Suprapubic skin (tissue), 4 donors: ENCODE results near the gene RCOR3.

Experiments used
- EP300 ChIP-seq: sonication (generic); formaldehyde crosslinking; IDR thresholded peaks from one replicate; pipeline ENCODE4 v1.6.1; 2017; ENCODE audit warnings: antibody characterized with exemption
- POLR2A ChIP-seq, 2 donors: fragments of 450-650 bp; IDR thresholded peaks; one replicate each; pipeline ENCODE4 v1.6.1; 2017; ENCODE audit warnings: antibody characterized with exemption in 2 of 2, mild to moderate bottlenecking in 2 of 2, moderate library complexity in 2 of 2
- POLR2AphosphoS5 ChIP-seq, 3 donors: sonication (generic); formaldehyde crosslinking; IDR thresholded peaks; one replicate each; pipeline ENCODE4 v1.6.1; 2017; ENCODE audit warnings: antibody characterized with exemption in 3 of 3
- TF ChIP-seq, protein P1 (sequence below), 2 donors: fragments of 200-600 bp in 1 of 2; fragments of 450-650 bp in 1 of 2; sonication (generic) in 1 of 2; IDR thresholded peaks; one replicate each; pipeline ENCODE4 v1.5.1; 2016 to 2019; ENCODE audit warnings: antibody characterized with exemption in 2 of 2, mild to moderate bottlenecking in 1 of 2, moderate library complexity in 1 of 2

DNA sequence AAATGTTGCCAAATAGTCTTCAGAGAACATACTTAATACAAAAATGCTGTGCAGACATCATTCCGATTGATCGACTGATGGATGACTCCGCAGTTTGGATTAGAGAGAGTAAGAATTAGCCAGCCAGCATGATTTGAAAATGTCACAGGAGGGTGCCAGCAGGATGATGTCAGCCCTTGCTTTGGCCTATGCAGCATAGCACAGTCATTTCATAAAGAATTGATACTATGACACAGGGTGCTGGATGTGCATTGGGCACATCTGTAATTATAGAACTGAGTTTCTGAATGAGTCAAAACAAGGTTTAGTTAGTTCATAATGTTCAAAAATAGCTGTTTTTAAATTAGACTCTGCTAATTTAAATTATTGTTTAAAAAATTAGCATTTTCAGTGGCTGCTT is 45.9 kb downstream of the RCOR3 start:
- TF ChIP-seq, protein P1, sequence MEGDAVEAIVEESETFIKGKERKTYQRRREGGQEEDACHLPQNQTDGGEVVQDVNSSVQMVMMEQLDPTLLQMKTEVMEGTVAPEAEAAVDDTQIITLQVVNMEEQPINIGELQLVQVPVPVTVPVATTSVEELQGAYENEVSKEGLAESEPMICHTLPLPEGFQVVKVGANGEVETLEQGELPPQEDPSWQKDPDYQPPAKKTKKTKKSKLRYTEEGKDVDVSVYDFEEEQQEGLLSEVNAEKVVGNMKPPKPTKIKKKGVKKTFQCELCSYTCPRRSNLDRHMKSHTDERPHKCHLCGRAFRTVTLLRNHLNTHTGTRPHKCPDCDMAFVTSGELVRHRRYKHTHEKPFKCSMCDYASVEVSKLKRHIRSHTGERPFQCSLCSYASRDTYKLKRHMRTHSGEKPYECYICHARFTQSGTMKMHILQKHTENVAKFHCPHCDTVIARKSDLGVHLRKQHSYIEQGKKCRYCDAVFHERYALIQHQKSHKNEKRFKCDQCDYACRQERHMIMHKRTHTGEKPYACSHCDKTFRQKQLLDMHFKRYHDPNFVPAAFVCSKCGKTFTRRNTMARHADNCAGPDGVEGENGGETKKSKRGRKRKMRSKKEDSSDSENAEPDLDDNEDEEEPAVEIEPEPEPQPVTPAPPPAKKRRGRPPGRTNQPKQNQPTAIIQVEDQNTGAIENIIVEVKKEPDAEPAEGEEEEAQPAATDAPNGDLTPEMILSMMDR (IDR thresholded peaks at IDR 0.05): no peak
- no peak for TF ChIP-seq POLR2A (IDR thresholded peaks at IDR 0.05)
- no peak for TF ChIP-seq POLR2AphosphoS5 (IDR thresholded peaks at IDR 0.05)
- no peak for TF ChIP-seq EP300
